ENCODE measurements around the gene SLC22A17. TPM values are rescaled to one million over a fixed set of nuclear protein-coding genes. Genes with fewer than 3 reads are reported as not detected.
A peak's percentile ranks its signal among the peaks of the same experiment; 100 is the strongest.

Gene SLC22A17
- total and polyA plus RNA-seq, 2 of the 13 experiments (the other 11 are each of a cell fraction or from before 2014, with no cell fraction given): 0.95 to 1.1 TPM

- TF ChIP-seq ATF6 (CRISPR knock-in tag; conservative IDR thresholded peaks at IDR 0.05) (no peak), ZMAT3 (CRISPR knock-in tag; conservative IDR thresholded peaks at IDR 0.05) (peak; percentile 25; the same call in 1 of the 2 replicates), KLF13 (CRISPR knock-in tag; IDR thresholded peaks at IDR 0.05) (0 out of 2 replicates have a peak, but pooled peaks have one; percentile 2), ZNF552 (CRISPR knock-in tag; IDR thresholded peaks at IDR 0.05; ENCODE audit: borderline replicate concordance) (no peak), KAT8 (CRISPR knock-in tag; IDR thresholded peaks at IDR 0.05) (no peak), SP140L (CRISPR knock-in tag; IDR thresholded peaks at IDR 0.05; ENCODE audit: borderline replicate concordance) (0 out of 2 replicates have a peak, but pooled peaks have one; percentile 26), AKNA (CRISPR knock-in tag; IDR thresholded peaks at IDR 0.05; ENCODE audit: borderline replicate concordance) (no peak), ZNF225 (CRISPR knock-in tag; IDR thresholded peaks at IDR 0.05) (peak; percentile 6; the same call in 1 of the 2 replicates), GLMP (CRISPR knock-in tag; IDR thresholded peaks at IDR 0.05; ENCODE audit: borderline replicate concordance) (no peak), ZNF574 (CRISPR knock-in tag; IDR thresholded peaks at IDR 0.05) (no peak), SKI (IDR thresholded peaks at IDR 0.05; ENCODE audit: partially characterized antibody) (no peak), TRAFD1 (CRISPR knock-in tag; IDR thresholded peaks at IDR 0.05; ENCODE audit: borderline replicate concordance) (peak; percentile 29; the same call in 1 of the 2 replicates), ZFP1 (CRISPR knock-in tag; IDR thresholded peaks at IDR 0.05) (no peak), GPN1 (CRISPR knock-in tag; IDR thresholded peaks at IDR 0.05; ENCODE audit: borderline replicate concordance) (no peak), ZNF674 (CRISPR knock-in tag; IDR thresholded peaks at IDR 0.05; ENCODE audit: low read depth) (no peak), ZNF724P (CRISPR knock-in tag; IDR thresholded peaks at IDR 0.05; ENCODE audit: borderline replicate concordance) (no peak)
Observed at GRCh38 chr14:23307146-23307530, 45.5 kb downstream of the SLC22A17 start (continued).
